RPMI8226 (cell line): ENCODE data around the gene TRABD.
"Not testable (repeated sequence)": the region's sequence is repeated elsewhere in the genome, so short reads cannot be mapped to it uniquely, and the experiment has no call there.

ENCODE experiments used
- DNase-seq: peaks from one replicate; pipeline ENCODE4 v3.0.0-alpha.2; 2015

The TRABD gene

GRCh38 chr22:50189849-50190181, 4.1 kb downstream of the TRABD start:
- DNase-seq: peak; percentile 81

GRCh38 chr22:50190182-50190940, 4.6 kb downstream of the TRABD start:
- peak; percentile 93 for DNase-seq

GRCh38 chr22:50190941-50191741, 5.4 kb downstream of the TRABD start:
- DNase-seq: peak; percentile 91

GRCh38 chr22:50192436-50193204, 6.9 kb downstream of the TRABD start:
- no peak for DNase-seq

GRCh38 chr22:50193621-50194020, 7.9 kb downstream of the TRABD start:
- DNase-seq: no peak

GRCh38 chr22:50194037-50194805, 8.5 kb downstream of the TRABD start:
- no peak for DNase-seq

GRCh38 chr22:50196256-50196655, 10.5 kb downstream of the TRABD start:
- DNase-seq: no peak

GRCh38 chr22:50197000-50197800, 11.5 kb downstream of the TRABD start:
- DNase-seq: no peak

- DNase-seq: no peak
These were observed 12.3 kb downstream of the TRABD start for GRCh38 chr22:50197856-50198623.

GRCh38 chr22:50198624-50199017, 12.9 kb downstream of the TRABD start:
- DNase-seq: no peak

GRCh38 chr22:50199251-50199721, 13.6 kb downstream of the TRABD start:
- no peak for DNase-seq

- no peak for DNase-seq
These were observed 14.2 kb downstream of the TRABD start for GRCh38 chr22:50199829-50200460.

- DNase-seq: peak; percentile 92
These were observed 14.9 kb downstream of the TRABD start, which contains the start of gene SELENOO for GRCh38 chr22:50200461-50201190. Gene SELENOO (plus strand): TSS chr22:50201011. CDS start chr22:50201037, 26 bp downstream.

- peak; percentile 40 for DNase-seq
These were observed 15.7 kb downstream of the TRABD start for GRCh38 chr22:50201191-50202129.

- DNase-seq: no peak
These were observed 16.5 kb downstream of the TRABD start for GRCh38 chr22:50202130-50202666.

GRCh38 chr22:50203288-50203687, 17.6 kb downstream of the TRABD start:
- no peak for DNase-seq

- DNase-seq: no peak
These were observed 18.9 kb downstream of the TRABD start for GRCh38 chr22:50204571-50204970.

- DNase-seq: not testable (repeated sequence)
These were observed 19.3 kb downstream of the TRABD start for GRCh38 chr22:50204998-50205397.
